ENCODE measurements around the gene KIAA1217. TPM values are rescaled to one million over a fixed set of nuclear protein-coding genes. Genes with fewer than 3 reads are reported as not detected.

The KIAA1217 gene
- total and polyA plus RNA-seq, 2 of the 8 experiments (the other 6 are each of a cell fraction or from before 2014, with no cell fraction given), result 4.5 to 15.6 TPM

DNA sequence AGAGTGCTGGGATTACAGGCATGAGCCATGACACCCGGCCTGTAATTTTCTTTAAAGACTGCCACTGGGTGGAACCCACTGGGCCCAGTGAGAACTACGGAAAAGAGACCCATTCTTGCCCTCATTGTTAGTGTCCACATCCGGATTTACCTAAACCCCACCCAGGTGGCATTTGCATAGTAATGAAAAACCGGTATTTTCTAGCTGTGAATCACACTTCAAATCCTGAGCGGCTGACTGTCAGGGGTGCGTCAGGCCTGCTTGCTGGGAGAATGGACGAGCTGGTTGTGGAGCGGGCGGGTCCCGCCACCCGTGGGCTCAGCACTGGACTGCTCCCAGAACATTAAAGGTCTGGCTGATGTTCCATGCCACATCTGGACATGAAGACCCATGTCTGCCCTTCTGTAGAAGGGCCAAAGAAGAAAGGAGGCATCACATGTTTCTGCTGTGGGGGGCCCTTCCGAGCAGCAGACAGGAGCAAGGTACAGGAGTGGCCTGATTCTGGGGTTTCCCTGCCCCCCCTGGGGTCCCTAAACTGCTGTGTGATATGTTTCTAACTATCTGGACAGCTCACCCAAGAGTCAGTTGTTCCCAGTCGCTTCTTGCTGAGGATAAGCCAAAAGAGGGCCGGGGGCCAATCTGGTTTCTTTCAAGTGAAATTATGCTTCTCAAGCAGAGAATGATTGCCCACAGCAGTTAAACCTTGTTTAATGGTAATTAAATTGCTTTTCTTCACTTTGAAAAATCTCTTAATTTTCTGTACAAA is 46.4 kb downstream of the KIAA1217 start:
- no peak overlapping the region for H2BK15ac ChIP-seq (ENCODE audit: low read length)
- H3K4me3 ChIP-seq (ENCODE audit: extremely low read depth in 1 of 4, insufficient read depth in 2 of 4, low read depth in 3 of 4, low read length in 4 of 4), result peak overlapping the region in 3 of 4 experiments; percentile 7 to 23 (median 17); a peak in 4 of 8 replicates
- no peak overlapping the region for H2BK5ac ChIP-seq (ENCODE audit: low read depth, low read length)
- H3K27ac ChIP-seq (ENCODE audit: low read depth, low read length), result 0 out of 2 replicates have a peak overlapping the region, but pooled peaks have one; percentile 42
- WGBS, 2 experiments (ENCODE audit: extremely low coverage in 1 of 2, insufficient coverage in 1 of 2, insufficient read length in 1 of 2, insufficient replicate concordance in 2 of 2, low coverage in 1 of 2, low lambda C conversion rate in 2 of 2, missing lambda C conversion rate in 1 of 2), result 58% methylated on average over 13 of the region's 14 CpGs; no CpG with 5 or more reads in 1 of the 2 experiments
- no peaks in the 10 kb centered on the region for H4K20me1 ChIP-seq (replicated peaks in 1 of 2; ENCODE audit: control insufficient read depth in 1 of 2, insufficient read depth in 2 of 2, low read length in 2 of 2)
- ChIA-PET CTCF (ENCODE audit: partially characterized antibody) (interaction anchor here (0.8 to 1.2 kb wide), 3 partner anchors 9 to 64 kb away, joined by 3 to 5 read pairs (median 3); no protein-coding TSS in a partner anchor), POLR2A (ENCODE audit: partially characterized antibody) (no interaction called here)
- peak; percentile 19 for FAIRE-seq
- no peak overlapping the region for H2AFZ ChIP-seq (ENCODE audit: low read length)
- H3K79me1 ChIP-seq (ENCODE audit: low read depth, low read length), result 0 out of 2 replicates have a peak, but pooled peaks cover 4% of the 10 kb centered on the region
- H3K79me2 ChIP-seq (ENCODE audit: control insufficient read depth in 1 of 2, insufficient read depth in 2 of 2, low read length in 2 of 2), result 0 out of 4 replicates have a peak, but pooled peaks cover 0 to 2% of the 10 kb centered on the region in 2 experiments
- H3K4me2 ChIP-seq (ENCODE audit: insufficient read depth in 1 of 2, low read depth in 2 of 2, low read length in 2 of 2), result peak overlapping the region; percentile 2 to 20; a peak in 2 of 4 replicates
- H2BK20ac ChIP-seq (ENCODE audit: low read length), result 0 out of 2 replicates have a peak overlapping the region, but pooled peaks have one; percentile 8
- H3K14ac ChIP-seq (ENCODE audit: insufficient read length), result no peak overlapping the region
- H2BK120ac ChIP-seq (replicated peaks; ENCODE audit: low read depth, low read length), result no peak overlapping the region
- H3K9ac ChIP-seq (replicated peaks in 1 of 4; ENCODE audit: extremely low read depth in 1 of 4, low read depth in 3 of 4, low read length in 3 of 4), result no peak overlapping the region; a peak in 1 of 7 replicates
- H2AK5ac ChIP-seq (ENCODE audit: low read depth, low read length), result no peak overlapping the region
- peaks cover 2 to 28% (median 14%) of the 10 kb centered on the region in 4 experiments; a peak in 5 of 7 replicates for H3K4me1 ChIP-seq (replicated peaks in 1 of 4; ENCODE audit: control insufficient read depth in 3 of 4, insufficient read depth in 4 of 4, low read length in 3 of 4)
- H3K18ac ChIP-seq (ENCODE audit: extremely low read depth, low read length), result peak overlapping the region; percentile 4; the same call in 1 of the 2 replicates
- H3K56ac ChIP-seq (replicated peaks; ENCODE audit: insufficient read length, low read depth, low read length), result no peak overlapping the region
- no peak overlapping the region for H4K5ac ChIP-seq (ENCODE audit: insufficient read length, low read depth, low read length)
- peak overlapping the region; percentile 20 for H4K91ac ChIP-seq (replicated peaks; ENCODE audit: insufficient read length, low read length)
- H2BK12ac ChIP-seq (ENCODE audit: low read depth, low read length), result 0 out of 2 replicates have a peak overlapping the region, but pooled peaks have one; percentile 13
- no peaks in the 10 kb centered on the region for H3K9me3 ChIP-seq (ENCODE audit: insufficient read depth in 2 of 2, low read depth in 1 of 2, low read length in 1 of 2)
- H3K36me3 ChIP-seq (ENCODE audit: control insufficient read depth in 2 of 4, insufficient read depth in 4 of 4, low read length in 3 of 4), result no peaks in the 10 kb centered on the region
- H3K4ac ChIP-seq (replicated peaks; ENCODE audit: insufficient read length, low read depth, low read length), result no peak overlapping the region
- DNase-seq (ENCODE audit: low read depth in 1 of 2, low spot score in 2 of 2), result peak in 1 of 2 experiments; percentile 33
- H3K23ac ChIP-seq (ENCODE audit: insufficient read length), result no peak overlapping the region
- no peaks in the 10 kb centered on the region for H3K23me2 ChIP-seq (ENCODE audit: low read depth, low read length)
- no peak overlapping the region; the same call in 1 of the 2 replicates for H4K8ac ChIP-seq (ENCODE audit: extremely low read depth, insufficient read depth, low read length)
- H3K27me3 ChIP-seq (replicated peaks in 1 of 4; ENCODE audit: control insufficient read depth in 3 of 4, extremely low read depth in 1 of 4, insufficient read depth in 3 of 4, low read length in 3 of 4), result no peaks in the 10 kb centered on the region
- TF ChIP-seq JUN (IDR thresholded peaks at IDR 0.05; ENCODE audit: low read depth, low read length) (no peak), SIN3A (conservative IDR thresholded peaks at IDR 0.05 in 1 of 2, IDR thresholded peaks at IDR 0.05 in 1 of 2; ENCODE audit: low read depth in 1 of 2, low read length in 2 of 2) (peak in 1 of 2 experiments; percentile 78; a peak in 2 of 4 replicates), SIRT6 (IDR thresholded peaks at IDR 0.05; ENCODE audit: low read length) (no peak), GTF2F1 (IDR thresholded peaks at IDR 0.05; ENCODE audit: borderline replicate concordance, low read depth, low read length) (no peak), ZNF274 (IDR thresholded peaks at IDR 0.05; ENCODE audit: borderline replicate concordance, extremely low read depth, low read length) (no peak), SP2 (IDR thresholded peaks at IDR 0.05; ENCODE audit: low read length) (no peak), RNF2 (IDR thresholded peaks at IDR 0.05; ENCODE audit: borderline replicate concordance, low read depth, low read length, missing control alignments, poor library complexity, severe bottlenecking) (no peak), SIX5 (IDR thresholded peaks at IDR 0.05; ENCODE audit: low read depth, low read length) (no peak), RBBP5 (IDR thresholded peaks at IDR 0.05; ENCODE audit: borderline replicate concordance, low read depth, low read length) (no peak)
- TF ChIP-seq, protein P1, sequence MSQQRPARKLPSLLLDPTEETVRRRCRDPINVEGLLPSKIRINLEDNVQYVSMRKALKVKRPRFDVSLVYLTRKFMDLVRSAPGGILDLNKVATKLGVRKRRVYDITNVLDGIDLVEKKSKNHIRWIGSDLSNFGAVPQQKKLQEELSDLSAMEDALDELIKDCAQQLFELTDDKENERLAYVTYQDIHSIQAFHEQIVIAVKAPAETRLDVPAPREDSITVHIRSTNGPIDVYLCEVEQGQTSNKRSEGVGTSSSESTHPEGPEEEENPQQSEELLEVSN (IDR thresholded peaks at IDR 0.05), result peak; percentile 34; the same call in 1 of the 2 replicates

Measured in H1 (cell line).